Type B pancreatic cell (in vitro differentiated cells): ENCODE data around the gene SRGAP3. TPM values are rescaled to one million over a fixed set of nuclear protein-coding genes. Genes with fewer than 3 reads are reported as not detected.

Experiments
- DNase-seq: peaks from one replicate; pipeline ENCODE4 v3.0.0; 2021; ENCODE audit warnings: mixed read lengths; ENCODE audit not compliant: unreplicated experiment; ENCODE audit errors: extremely low spot score
- H3K27ac Mint-ChIP-seq: 2 replicates; pipeline ENCODE4 v1.8.0; 2021; ENCODE audit warnings: mild to moderate bottlenecking, mixed read lengths
- H3K27me3 Mint-ChIP-seq: 2 replicates; pipeline ENCODE4 v1.8.0; 2021; ENCODE audit warnings: mixed read lengths
- H3K36me3 Mint-ChIP-seq: 2 replicates; pipeline ENCODE4 v1.8.0; 2021; ENCODE audit warnings: mixed read lengths
- H3K4me1 Mint-ChIP-seq: one replicate; pipeline ENCODE4 v1.8.0; 2021; ENCODE audit warnings: mixed read lengths; ENCODE audit not compliant: unreplicated experiment
- H3K4me3 Mint-ChIP-seq: 2 replicates; pipeline ENCODE4 v1.8.0; 2021; ENCODE audit warnings: mild to moderate bottlenecking, mixed read lengths
- H3K9me3 Mint-ChIP-seq: 2 replicates; pipeline ENCODE4 v1.8.0; 2021; ENCODE audit warnings: mixed read lengths
- CTCF ChIP-seq: fragments of 200-600 bp; sonication (generic); conservative IDR thresholded peaks from 2 replicates; pipeline ENCODE4 v1.5.0; 2021; ENCODE audit warnings: antibody characterized with exemption, mild to moderate bottlenecking
- total RNA-seq: library from RNA; stranded (reverse); gene quantifications from 2 replicates; pipeline ENCODE4 v1.2.1, GENCODE V29; 2021; ENCODE audit warnings: low replicate concordance

SRGAP3 gene
- total RNA-seq, 1 donor from 2014 or later = 41.7 TPM

- H3K27me3 Mint-ChIP-seq = no peaks in the 10 kb centered on the region
- H3K27ac Mint-ChIP-seq = peak overlapping the region; percentile 65
- no peak for TF ChIP-seq CTCF
- DNase-seq = no peak
- H3K9me3 Mint-ChIP-seq = no peaks in the 10 kb centered on the region
- H3K4me1 Mint-ChIP-seq = peaks cover 38% of the 10 kb centered on the region
- H3K4me3 Mint-ChIP-seq = peak overlapping the region; percentile 40
- peaks cover 5% of the 10 kb centered on the region for H3K36me3 Mint-ChIP-seq
Observed at GRCh38 chr3:9158865-9159630, 90.4 kb downstream of the SRGAP3 start.

- Mint-ChIP-seq H3K27ac (peak overlapping the region; percentile 23), H3K36me3 (peaks cover 5% of the 10 kb centered on the region), H3K4me3 (no peak overlapping the region), H3K27me3 (no peaks in the 10 kb centered on the region), H3K4me1 (peaks cover 41% of the 10 kb centered on the region), H3K9me3 (no peaks in the 10 kb centered on the region)
- TF ChIP-seq CTCF = no peak
- DNase-seq = no peak
Observed at GRCh38 chr3:9157651-9158362, 91.6 kb downstream of the SRGAP3 start.

- H3K9me3 Mint-ChIP-seq = peaks cover under 1% of the 10 kb centered on the region
- H3K4me1 Mint-ChIP-seq = peaks cover 38% of the 10 kb centered on the region
- TF ChIP-seq CTCF = no peak
- H3K4me3 Mint-ChIP-seq = no peak overlapping the region
- H3K27me3 Mint-ChIP-seq = no peaks in the 10 kb centered on the region
- DNase-seq = no peak
- H3K27ac Mint-ChIP-seq = no peak overlapping the region
- peaks cover 8% of the 10 kb centered on the region for H3K36me3 Mint-ChIP-seq
Observed at GRCh38 chr3:9156604-9157003, 92.8 kb downstream of the SRGAP3 start.

GRCh38 chr3:9155028-9155427 lies 94.4 kb downstream of the SRGAP3 start:
- H3K27ac Mint-ChIP-seq = no peak overlapping the region
- DNase-seq = no peak
- H3K27me3 Mint-ChIP-seq = no peaks in the 10 kb centered on the region
- peaks cover 36% of the 10 kb centered on the region for H3K4me1 Mint-ChIP-seq
- no peak for TF ChIP-seq CTCF
- H3K9me3 Mint-ChIP-seq = peaks cover 14% of the 10 kb centered on the region
- peaks cover 21% of the 10 kb centered on the region for H3K36me3 Mint-ChIP-seq
- H3K4me3 Mint-ChIP-seq = no peak overlapping the region

GRCh38 chr3:9153904-9154619 lies 95.4 kb downstream of the SRGAP3 start:
- H3K4me1 Mint-ChIP-seq = peaks cover 38% of the 10 kb centered on the region
- peaks cover 24% of the 10 kb centered on the region for H3K36me3 Mint-ChIP-seq
- TF ChIP-seq CTCF = no peak
- H3K27ac Mint-ChIP-seq = peak overlapping the region; percentile 57
- no peak for DNase-seq
- peaks cover 18% of the 10 kb centered on the region for H3K9me3 Mint-ChIP-seq
- peak overlapping the region; percentile 27 for H3K4me3 Mint-ChIP-seq
- no peaks in the 10 kb centered on the region for H3K27me3 Mint-ChIP-seq
